T-helper 2 cell treated with Interferon-gamma antibody and Interleukin-4, amounts not matched to agents 100 ng/mL and 5 ng/mL, for 36 hours (primary cell): Measurements from ENCODE around the gene RBM19. TPM values are rescaled to one million over a fixed set of nuclear protein-coding genes. Genes with fewer than 3 reads are reported as not detected.

ENCODE experiments used
- intact Hi-C: fragments of 100-400 bp; cut with micrococcal nuclease; formaldehyde crosslinking; loops from one replicate; pipeline ENCODE4 v1.15.1; 2023
- total RNA-seq: library from RNA; stranded (reverse); gene quantifications from 2 replicates; pipeline ENCODE4 v1.2.3, GENCODE V29; 2022

RBM19 gene
- total RNA-seq, 1 donor from 2014 or later = 44.2 TPM

- intact Hi-C loops = no loop called here
These were observed 34.6 kb downstream of the RBM19 start for GRCh38 chr12:113931517-113931916.

GRCh38 chr12:113930249-113930648 is 35.9 kb downstream of the RBM19 start:
- intact Hi-C loops = no loop called here

DNA sequence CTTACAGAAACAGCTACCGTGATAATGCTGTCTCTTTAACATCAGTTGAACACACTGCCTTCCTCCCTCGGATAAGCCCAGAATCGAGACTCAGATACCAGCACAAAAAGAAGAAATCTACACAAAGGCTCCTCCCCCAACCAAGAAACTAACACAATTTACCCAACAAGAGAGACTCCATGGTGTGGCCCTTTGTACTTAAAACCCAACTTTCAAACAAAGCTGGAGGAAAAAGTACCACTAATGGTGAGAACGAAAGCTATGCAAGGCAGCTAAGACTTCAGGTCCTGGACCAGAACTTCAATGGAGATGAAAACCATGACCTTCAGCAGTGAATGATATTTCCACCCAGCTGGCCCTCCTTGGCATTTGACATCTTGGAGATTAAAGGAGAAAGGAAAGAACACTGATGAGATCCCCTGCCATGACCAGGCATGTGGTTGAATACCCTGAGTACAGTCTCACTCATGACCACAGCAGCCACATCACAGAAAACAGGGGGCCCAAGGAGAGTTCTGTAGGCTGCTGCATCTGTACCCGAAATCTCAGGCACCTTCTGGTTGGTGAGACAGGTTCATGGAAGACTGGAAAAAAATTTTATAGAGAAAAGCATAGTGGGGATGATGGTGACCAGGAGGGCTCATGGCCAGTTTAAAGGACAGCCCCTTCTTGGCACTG is 36.7 kb downstream of the RBM19 start:
- intact Hi-C loops = no loop called here

- intact Hi-C loops = no loop called here
These were observed 39.3 kb downstream of the RBM19 start for GRCh38 chr12:113926788-113927187.

DNA sequence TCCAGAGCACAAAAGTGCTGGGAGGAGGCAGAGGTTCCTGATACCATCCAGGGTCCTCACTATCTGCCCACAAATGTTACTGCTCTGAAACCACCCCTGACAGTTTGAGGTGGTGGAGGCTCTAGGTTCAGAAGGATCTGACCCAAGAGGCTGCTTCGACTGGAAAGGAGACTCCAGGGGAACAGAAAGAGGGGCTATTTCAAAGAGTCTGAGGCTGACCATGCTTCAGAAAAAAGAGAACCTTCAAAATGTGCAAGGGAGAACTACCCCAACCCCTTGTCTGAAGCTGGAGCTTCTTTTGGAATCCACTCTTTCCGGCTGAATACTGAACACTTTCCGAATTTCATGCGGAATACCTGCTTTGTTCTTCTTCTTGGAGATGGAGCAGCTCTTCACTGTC is 41.8 kb downstream of the RBM19 start:
- intact Hi-C loops = no loop called here

DNA sequence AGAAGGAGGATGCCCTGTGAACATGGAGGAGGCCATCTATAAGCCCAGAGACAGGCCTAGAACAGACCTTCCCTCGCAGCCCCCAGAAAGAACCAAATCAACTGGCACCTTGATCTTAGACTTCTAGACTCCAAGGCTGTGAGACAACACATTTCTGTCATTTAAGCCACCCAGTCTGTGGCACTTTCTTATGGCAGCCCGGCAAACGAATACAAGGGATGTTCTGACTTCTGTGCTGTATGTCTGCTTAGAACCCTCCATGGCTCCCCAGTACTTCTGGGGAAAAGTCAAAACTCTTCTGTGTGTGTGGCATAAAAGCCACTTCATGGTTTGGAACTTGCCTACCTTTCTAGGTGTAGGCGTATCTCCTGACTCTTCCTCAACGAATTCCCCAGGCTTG is 42.9 kb downstream of the RBM19 start:
- intact Hi-C loops = no loop called here

GRCh38 chr12:113921430-113921829 is 44.7 kb downstream of the RBM19 start:
- intact Hi-C loops = no loop called here

- intact Hi-C loops = no loop called here
These were observed 46.3 kb downstream of the RBM19 start for GRCh38 chr12:113919791-113920190.

DNA sequence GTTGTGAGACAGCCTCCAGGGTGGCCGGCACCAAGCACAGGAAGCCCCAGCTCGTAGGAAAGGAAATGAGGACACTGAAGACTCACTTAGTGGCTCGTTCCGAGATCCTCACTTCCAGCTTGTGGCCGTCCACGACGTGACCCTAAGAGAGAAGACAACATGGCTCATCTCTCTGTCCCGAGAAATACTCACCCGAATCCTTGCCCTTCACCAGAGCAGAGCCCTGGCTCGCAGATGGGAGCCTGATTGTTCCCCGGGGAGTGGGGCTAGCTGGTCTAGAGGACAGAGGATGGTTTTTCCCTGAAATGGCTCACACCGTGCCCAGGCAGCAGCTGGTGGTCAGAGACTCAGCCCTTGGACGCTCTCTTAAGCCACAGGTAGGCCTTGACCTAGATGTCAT is 47.8 kb downstream of the RBM19 start:
- intact Hi-C loops = no loop called here

DNA sequence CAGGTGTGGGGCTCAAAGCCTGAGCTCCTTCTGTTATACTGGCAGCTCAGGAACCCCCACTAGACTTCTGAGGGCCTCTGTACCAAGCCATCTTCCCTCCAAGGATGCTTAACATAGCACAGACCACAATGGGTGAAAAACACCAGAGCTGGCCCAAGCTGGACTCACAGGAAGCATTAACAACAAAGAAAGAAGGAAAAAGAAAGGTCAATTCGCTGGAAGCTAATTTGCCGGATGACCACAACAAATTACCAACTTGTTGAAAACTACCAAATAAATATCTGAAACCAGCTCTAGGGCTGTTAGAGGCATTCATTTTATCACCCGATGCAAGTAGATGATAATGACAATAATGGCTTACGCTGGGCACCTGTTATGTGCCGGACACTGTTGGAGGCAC is 48.7 kb downstream of the RBM19 start:
- intact Hi-C loops = no loop called here

GRCh38 chr12:113914806-113915205 is 51.3 kb downstream of the RBM19 start:
- intact Hi-C loops = loop anchor here (5.0 kb wide), 1 partner anchor 268 kb away; no protein-coding TSS in a partner anchor

DNA sequence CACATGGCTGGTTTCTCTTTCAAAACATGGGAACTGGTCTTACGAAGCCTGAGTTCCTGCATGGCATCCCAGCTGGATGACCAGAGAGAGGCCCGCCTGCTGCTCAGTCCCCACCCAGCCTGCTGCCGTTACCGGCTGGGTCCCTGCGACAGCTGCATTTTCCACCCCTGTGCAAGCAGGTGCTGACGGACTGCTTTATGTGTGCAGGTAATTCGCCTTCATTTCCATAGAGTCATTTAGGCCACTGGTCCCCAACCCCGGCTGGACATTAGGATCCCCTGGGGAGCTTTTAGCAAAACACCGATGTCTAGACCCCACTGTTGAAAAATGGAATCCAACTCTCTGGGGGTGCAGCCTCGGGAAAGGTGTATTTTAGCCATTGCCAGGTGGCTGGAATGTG is 51.9 kb downstream of the RBM19 start:
- intact Hi-C loops = loop anchor here (5.0 kb wide), 1 partner anchor 267 kb away; no protein-coding TSS in a partner anchor

DNA sequence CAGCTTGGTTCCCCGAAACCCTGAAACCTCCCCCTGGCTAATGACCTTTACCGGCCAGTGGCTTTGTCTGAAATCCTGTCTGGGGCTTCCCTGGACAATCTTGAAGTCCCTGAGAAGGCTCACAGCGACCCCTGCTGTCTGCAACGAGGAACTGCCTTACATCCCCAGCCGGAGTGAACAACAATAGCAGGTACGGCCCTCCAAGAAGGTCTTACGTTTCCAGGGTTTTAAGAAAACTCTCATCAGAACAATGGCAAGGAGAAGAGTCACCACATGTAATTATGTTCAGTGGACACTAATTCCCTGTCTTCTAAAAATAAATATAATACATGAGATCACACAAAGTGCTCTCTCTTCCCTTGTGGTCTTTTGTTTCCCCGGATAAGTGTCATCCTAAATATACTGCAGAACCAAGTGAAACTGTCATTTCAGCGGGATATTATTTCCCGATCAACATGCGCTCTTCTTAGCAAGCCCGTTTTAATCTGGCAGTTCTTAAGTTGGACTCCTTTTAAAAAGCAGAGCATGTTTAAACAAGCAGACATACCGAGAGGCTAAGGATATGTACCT is 53.3 kb downstream of the RBM19 start:
- intact Hi-C loops = loop anchor here (5.0 kb wide), 1 partner anchor 266 kb away; no protein-coding TSS in a partner anchor

GRCh38 chr12:113911971-113912759 is 54.0 kb downstream of the RBM19 start:
- intact Hi-C loops = loop anchor here (5.0 kb wide), 1 partner anchor 265 kb away; no protein-coding TSS in a partner anchor

DNA sequence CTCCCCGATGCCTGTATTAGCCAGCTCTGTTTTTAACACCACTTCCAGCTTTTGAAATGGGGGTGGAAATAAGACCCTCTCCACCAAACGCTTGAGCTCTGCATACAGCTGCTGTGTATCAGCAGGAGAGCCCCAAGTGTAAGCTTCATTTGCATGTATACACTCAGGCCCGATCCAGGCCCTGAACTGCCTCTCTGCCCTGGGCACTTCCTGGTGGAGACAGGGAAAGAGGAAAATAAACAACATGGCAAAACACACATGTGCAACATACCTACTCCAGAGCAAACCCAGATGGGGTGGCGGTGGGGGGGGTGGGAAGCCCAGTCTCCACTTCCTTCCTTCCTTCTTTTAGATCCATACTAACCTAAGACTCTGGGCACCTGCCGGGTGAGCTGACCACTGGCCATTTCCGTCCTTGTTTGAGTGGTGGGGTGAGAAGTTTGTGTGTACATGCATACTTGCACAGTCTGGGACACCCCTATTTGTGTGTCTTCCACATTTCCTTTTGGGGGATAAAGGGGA is 55.3 kb downstream of the RBM19 start:
- intact Hi-C loops = loop anchor here (5.0 kb wide), 1 partner anchor 264 kb away; no protein-coding TSS in a partner anchor

DNA sequence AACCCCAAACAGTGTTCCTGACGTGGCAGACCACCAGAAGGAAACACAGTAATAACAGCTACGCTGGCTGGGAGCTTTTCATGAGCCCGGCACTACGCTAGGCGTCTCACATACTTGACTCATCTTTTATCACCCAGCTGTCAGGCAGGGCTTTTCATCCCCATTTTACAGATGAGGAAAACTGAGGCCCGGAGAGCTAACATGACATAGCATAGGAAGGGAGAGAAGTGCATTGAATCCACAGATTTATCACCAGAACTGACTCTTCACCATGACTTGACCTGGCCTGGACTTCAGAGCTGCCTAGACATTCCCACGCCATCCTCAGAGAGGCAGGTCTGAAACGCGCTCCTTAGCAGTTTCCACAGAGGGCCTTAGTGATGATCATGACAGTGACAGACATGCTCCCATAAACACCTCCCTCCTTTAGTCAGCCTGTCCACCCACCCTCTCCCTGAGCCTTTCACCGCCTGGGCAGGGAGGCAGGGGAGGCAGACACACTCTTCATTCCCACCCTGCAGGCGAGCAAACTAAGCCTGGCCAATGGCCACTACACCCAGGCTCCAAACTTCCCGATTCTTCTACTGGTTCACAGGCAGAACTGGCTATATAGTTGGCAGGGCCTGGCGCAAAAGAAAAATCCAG is 56.2 kb downstream of the RBM19 start:
- intact Hi-C loops = loop anchor here (5.0 kb wide), 1 partner anchor 263 kb away; no protein-coding TSS in a partner anchor

- intact Hi-C loops = no loop called here
These were observed 57.5 kb downstream of the RBM19 start for GRCh38 chr12:113908584-113909100.

DNA sequence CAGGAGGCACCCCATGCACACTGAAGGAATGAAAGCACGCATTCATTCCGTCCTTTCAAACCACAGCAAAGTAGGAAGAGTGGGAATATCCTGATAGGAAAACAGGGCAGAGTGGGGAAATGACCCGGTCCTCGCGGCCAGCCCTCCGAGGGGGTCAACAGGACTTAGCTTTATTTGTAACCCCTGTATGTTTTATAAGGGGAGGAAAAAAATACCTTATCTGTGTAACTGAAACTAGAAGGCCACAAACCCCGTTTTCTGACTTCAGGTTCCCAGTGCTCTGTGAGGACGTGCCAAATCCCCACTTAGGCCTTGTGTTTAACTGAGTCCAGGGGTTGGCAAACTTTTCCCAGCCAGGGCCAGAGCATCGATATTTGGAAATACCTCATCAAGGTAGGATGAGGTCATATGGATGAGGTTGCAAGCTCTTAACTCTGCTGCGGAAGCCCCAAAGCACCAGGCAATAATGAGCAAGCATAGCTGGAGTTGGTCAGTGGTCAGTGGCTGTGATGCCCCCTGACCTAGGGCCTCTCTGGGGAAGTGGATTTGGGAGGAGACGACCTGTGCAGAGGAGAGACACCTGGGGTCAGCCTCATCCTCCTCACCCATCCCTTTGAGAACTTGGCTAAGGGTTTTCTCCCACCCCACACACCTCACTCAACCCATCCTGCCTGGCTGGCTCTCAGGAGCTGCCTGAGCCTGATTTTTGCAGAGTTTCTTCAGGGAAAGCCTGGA is 58.5 kb downstream of the RBM19 start:
- intact Hi-C loops = no loop called here

DNA sequence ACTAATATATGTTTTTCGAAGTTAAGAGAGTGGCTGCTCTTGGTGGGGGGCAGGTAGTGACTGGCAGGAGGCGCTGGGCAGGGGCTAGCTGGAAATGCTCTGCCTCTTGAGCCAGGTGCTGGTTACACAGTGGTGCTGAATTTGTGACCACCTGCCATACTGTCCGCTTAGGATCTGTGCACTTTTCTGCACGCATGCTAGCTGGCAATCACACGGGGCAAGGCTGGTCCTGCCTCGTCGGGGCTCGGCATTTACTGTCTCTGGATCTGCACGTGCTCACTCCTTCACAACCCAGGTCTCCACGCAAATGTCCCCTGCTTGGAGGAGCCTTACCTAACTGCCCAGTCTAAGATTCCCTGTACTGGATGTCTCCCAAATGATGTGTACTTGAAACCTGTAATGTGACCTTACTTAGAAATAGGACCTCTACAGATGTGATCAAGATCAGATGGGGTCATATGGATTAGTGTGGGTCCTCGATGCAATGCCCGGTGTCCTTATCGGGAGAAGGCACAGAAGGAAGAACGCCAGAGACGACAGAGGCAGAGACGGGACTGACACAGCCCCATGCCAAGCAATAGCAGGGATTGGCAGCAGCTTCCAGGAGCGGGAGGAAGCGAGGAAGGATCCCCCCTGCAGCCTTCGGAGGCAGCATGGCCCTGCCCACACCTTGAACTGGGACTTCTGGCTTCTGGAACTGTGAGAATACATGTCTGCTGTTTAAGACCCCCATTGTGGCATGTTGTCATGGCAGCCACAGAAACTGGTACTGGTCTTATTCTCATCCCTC is 59.5 kb downstream of the RBM19 start:
- intact Hi-C loops = no loop called here

DNA sequence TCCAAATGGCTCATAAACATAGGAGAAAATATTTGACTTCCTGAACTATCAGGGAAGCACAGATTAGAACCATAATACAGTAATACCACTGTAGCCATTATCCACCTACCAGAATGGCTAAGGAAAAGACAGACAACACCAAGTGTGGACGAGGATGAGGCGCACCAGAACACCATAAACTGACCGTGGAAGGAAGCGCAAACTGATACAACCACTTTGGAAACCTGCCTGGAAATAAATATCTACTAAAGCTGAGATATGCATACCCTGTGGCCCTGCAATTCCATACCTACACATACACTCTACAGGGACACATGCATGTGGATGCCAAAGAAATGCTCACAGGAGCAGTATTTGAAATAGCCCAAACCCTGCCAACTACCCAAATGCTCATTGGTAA is 60.3 kb downstream of the RBM19 start:
- intact Hi-C loops = no loop called here
